Measurements from ENCODE around the gene OR4K17.
"Not testable (repeated sequence)": the region's sequence is repeated elsewhere in the genome, so short reads cannot be mapped to it uniquely, and the experiment has no call there.

OR4K17 gene, protein sequence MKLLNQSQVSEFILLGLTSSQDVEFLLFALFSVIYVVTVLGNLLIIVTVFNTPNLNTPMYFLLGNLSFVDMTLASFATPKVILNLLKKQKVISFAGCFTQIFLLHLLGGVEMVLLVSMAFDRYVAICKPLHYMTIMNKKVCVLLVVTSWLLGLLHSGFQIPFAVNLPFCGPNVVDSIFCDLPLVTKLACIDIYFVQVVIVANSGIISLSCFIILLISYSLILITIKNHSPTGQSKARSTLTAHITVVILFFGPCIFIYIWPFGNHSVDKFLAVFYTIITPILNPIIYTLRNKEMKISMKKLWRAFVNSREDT

DNA sequence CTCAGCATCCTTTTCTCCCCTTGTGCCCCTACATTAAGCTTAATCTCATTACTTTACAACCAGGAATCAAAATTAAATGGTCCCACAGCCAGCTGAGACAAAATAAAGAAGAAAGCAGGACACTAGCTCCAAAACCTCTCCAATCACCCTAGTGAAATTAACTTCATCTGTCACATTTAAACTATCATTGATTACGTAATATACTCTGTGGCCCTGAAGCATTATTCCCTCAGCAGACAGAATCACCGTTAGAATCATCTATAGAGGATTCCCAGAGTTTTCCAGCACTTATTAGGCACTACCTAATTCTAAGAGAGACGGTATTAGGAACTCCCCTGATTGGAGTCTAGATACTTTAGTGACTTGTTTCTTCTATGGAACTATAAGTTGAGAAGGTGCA, at the start of gene OR4K17:
Gene OR4K17, plus strand, starts transcription at position 302 of the 400 bp plus-strand sequence. CDS start 6,761 bp downstream, outside the sequence.
- DNase-seq = no peak

DNA sequence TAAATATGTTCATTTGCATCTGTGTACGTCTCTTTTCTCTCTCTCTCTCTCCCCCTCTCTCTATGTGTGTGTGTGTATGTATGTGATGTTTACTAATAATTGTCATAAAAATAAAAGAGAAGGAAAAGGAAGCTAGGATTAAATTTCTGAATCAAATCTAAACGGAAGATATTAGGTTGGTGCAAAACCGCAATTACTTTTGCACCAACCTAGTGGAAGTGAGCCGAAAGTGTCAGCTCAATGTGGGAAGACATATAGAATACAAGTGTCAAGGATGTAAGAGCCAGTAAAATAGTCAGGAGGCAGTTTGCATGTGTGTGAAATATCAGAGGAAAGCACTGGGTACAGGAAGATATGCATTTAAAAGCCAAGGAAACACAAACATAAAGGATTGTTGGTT, 18.5 kb upstream of the OR4K17 start:
- no peak for DNase-seq

DNA sequence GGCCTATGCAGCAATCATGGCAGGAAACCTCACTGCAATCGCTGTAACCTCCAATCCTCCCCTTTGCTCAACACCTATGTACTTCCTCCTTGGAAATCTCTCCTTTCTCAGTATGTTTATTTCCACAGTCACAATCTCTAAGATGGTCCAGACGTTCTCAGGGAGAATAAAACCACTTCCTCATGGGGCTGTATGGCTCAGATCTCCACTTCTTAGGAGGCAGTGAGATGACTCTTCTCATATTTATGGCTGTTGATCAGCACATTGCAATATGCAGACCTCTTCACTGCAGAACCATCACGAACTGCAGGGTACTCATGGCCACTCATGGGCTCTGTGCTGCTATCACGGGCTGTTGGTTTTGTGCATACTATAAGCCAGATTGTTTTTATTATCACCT, 17.1 kb upstream of the OR4K17 start:
- no peak for DNase-seq

DNA sequence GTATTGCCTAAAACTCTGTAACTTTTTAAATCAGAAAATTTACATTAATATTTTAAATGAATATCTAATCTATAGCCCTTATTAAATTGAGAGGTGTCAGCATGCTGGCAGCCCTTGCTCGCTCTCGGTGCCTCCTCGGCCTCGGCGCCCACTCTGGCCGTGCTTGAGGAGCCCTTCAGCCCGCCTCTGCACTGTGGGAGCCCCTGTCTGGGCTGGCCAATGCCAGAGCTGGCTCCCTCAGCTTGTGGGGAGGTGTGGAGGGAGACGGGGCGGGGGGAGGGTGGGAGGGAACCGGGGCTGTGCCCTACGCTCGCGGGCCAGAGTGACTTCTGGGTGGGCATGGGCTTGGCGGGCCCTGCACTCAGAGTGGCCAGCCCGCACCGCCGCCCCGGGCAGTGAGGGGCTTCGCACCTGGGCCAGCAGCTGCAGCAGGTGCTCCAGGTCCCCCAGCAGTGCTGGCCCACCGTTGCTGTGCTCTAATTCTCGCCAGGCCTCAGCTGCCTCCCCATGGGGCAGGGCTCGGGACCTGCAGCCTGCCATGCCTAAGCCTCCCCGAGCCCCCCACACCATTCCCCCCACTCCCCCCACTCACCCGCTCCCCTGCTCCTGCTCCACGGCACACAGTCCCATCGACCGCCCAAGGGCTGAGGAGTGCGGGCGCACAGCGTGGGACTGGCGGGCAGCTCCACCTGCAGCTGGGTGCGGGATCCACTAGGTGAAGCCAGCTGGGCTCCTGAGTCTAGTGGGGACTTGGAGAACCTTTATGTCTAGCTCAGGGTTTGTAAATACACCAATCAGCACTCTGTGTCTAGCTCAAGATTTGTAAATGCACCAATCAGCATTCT, 11.4 kb upstream of the OR4K17 start:
- DNase-seq = not testable (repeated sequence)

DNA sequence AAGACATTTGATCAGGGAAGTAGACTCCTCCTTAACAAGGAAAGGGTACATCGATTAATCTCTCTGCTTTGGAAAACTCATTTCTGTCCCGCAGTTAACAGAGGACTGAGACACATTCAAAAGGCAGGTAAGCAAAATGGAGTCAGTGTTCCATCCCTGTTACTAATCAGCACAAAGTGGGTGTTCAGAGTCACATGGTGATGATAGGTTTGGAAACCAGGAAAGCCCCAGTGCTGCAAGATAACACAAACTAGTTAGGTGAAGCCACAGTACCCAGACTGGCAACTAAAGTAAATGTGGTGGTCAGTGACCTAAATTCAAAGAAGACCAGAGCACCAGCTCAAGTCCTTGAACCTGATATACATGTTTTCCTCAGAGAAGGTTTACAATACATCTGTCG, 1.8 kb downstream of the OR4K17 start:
- no peak for DNase-seq

DNA sequence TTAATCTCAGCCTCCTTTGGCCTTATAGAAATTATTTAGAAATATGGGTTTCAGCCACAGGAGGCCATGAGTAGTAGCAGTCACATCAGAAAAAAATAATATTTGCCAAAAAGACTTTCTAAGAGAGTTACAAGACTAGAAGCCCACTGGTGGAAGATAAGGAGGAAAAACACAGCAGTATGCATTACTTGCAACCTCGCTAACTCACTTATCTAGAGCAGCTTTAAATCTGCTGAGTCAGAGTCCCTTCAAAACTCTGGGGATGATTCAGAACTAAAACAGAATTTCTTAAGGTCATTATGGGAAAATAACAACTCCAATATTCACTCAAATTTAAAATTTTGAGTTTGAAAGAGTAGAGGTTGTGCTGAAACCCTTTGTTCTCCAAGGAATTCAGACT, 6.2 kb downstream of the OR4K17 start:
- no peak for DNase-seq

DNA sequence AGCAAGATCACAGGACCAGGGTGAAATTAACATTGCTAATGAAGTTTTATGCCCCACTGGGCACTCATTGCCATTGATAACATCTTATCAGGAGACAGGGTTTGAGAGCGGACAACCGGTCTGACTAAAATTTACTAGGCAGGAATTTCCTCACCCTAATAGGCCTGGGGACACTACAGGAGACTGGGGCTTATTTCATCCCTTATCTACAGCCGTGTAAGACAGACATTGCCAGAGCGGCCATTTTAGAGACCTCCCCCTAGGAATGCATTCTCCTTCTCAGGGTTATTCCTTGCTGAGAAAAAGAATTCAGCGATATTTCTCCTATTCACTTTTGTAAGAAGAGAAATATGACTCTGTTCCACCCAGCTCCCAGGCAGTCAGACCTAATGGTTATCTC, 8.3 kb downstream of the OR4K17 start:
- DNase-seq = no peak

DNA sequence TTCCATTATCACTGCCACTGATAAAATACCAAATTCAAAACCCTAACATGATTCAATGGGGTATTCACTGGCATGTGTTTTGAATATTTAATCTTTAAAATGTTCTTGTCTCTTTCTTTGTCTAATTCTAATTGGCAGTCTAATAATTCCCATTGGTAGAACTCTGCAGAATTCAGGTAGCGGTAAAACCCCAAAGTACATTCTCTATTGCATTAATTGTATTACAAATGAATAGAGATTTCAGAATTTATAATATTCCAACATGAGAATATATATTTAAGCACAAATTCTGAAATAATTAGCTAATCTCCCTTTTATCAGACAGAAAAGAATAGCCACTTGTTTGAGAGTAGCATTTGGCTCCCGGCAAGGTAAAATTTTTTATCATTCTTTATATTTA, 28.0 kb downstream of the OR4K17 start, which contains the start of gene OR4N5:
Gene OR4N5, plus strand, starts transcription at position 301 of the 400 bp plus-strand sequence. CDS start 4,916 bp downstream, outside the sequence.
- no peak for DNase-seq

DNA sequence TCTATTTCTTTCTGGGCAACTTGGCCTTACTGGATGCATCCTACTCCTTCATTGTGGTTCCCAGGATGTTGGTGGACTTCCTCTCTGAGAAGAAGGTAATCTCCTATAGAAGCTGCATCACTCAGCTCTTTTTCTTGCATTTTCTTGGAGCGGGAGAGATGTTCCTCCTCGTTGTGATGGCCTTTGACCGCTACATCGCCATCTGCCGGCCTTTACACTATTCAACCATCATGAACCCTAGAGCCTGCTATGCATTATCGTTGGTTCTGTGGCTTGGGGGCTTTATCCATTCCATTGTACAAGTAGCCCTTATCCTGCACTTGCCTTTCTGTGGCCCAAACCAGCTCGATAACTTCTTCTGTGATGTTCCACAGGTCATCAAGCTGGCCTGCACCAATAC, 33.4 kb downstream of the OR4K17 start:
- DNase-seq = no peak

DNA sequence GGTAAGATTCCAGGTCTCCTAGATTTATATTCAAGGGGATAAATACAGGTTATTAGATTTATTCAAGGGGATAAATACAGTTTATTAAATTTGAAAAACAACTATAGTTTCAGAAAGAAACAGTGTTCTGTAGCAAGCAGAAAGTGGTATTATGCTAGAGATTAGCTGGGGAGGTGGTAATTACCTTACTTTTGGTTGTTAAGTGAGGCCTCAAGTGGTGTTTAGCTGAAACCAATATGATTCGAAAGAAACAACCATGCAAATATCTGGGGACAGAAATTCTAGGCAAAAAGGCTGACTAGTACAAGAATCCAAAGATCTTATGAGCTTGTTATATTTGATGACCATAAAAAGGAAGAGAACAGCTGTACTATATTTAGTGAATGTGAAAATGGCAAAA, 34.3 kb downstream of the OR4K17 start:
- no peak for DNase-seq

DNA sequence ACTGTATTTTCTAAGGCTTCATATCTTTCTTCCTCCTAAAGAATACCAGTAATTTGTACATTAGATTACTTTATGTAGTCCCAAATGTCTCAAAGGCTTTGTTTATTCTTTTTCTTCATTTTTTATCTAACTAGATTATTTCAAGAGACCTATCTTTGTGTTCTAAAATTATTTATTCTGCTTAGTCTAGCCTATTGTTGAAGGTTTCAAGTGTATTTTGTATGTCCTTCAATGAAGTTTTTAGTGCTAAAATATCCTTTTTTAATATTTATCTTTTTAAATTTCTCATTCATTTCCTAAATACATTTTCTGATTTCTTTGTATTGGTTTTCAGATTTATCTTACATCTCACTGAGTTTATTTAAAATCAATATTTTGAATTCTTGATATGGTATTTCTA, 53.9 kb downstream of the OR4K17 start:
- no peak for DNase-seq

DNA sequence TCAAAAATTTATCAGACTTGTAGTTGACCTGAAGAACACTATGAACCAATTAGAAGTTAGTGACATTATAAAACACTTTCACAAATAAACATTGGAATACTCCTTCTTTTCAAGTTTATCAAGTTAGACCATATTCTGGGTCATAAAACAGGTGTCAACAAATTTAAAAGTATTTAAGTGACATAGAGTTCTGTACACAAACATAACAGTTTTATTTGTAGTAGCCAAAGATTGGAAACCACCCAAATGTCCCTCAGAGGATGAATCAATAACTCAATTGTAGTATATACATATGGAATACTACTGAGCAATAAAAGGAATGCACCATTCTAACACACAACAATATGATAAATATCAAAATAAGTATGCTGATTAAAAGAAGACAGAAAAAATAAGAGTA, 56.6 kb downstream of the OR4K17 start:
- DNase-seq = no peak

DNA sequence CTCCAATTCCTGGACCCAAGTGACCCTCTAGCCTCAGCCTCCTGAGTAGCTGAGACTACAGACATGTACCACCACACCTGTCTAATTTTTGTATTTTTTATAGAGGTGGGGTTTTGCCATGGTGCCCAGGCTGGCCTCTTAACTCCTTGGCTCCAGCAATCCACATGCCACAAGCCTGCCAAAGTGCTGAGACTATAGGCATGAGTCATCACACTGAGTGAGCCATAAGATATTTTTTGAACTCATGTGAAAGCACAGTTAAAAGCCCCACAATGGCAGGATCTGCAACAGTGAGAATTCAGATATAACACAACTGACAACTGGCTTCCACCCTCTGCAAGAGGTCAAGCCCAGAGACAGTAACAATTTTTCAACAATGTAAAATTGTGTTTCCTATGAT, 59.3 kb downstream of the OR4K17 start:
- not testable (repeated sequence) for DNase-seq
